GM12874 (cell line): ENCODE results near the gene MAD1L1.

Experiments used
- TF ChIP-seq, protein P1 (sequence below): IDR thresholded peaks from 2 replicates; pipeline ENCODE4 v1.5.1; 2011; ENCODE audit warnings: low read depth, mild to moderate bottlenecking, control low read depth, low read length, moderate library complexity; ENCODE audit not compliant: insufficient read depth

Gene MAD1L1

DNA sequence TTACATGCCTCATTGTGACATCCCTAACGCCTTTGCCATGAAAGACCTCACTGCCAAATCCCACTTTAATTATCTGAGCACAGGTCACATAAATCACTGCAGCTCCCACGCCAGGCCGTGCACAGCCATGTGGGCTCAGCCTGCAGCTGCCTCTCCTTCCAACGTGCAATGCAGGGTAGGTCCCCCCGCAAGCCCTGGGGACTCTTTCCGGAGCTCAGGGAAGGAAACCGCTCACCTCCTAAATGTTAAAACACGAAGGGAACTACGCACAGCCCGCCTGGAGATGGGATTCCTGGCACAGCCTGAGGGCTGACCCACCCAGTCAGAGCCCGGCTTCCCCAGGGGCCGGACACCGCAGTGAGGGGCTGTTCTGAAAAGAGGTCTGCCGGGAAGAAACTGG is 128.0 kb downstream of the MAD1L1 start:
- TF ChIP-seq, protein P1, sequence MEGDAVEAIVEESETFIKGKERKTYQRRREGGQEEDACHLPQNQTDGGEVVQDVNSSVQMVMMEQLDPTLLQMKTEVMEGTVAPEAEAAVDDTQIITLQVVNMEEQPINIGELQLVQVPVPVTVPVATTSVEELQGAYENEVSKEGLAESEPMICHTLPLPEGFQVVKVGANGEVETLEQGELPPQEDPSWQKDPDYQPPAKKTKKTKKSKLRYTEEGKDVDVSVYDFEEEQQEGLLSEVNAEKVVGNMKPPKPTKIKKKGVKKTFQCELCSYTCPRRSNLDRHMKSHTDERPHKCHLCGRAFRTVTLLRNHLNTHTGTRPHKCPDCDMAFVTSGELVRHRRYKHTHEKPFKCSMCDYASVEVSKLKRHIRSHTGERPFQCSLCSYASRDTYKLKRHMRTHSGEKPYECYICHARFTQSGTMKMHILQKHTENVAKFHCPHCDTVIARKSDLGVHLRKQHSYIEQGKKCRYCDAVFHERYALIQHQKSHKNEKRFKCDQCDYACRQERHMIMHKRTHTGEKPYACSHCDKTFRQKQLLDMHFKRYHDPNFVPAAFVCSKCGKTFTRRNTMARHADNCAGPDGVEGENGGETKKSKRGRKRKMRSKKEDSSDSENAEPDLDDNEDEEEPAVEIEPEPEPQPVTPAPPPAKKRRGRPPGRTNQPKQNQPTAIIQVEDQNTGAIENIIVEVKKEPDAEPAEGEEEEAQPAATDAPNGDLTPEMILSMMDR, result no peak

DNA sequence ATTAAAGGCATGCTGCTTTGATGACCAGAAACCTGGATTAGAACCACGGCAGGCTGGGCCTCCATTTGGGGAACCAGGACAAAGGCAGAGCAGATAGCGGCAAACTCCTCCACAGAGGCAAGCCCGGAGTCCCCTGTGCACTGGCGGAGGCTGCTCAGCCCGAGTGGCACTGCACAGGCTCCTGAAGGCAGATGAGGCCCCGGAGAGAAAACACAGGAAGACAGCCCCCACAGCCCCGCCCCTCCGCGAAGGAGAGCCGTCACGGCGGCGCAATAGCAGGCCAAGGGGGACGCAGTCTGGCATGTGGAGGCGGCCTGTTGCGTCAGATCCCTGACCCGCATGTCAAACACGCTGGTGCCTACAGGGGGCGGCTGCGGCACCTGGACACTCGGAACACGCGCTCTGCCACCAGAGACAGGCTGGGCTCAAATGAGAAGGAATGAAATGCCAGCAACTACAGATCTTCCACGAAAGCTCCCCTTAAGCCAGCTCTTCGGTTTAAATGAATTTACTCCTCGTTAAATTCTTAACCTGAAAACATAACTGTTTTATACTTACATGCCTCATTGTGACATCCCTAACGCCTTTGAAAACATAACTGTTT is 128.5 kb downstream of the MAD1L1 start:
- TF ChIP-seq, protein P1, result peak; percentile 63

DNA sequence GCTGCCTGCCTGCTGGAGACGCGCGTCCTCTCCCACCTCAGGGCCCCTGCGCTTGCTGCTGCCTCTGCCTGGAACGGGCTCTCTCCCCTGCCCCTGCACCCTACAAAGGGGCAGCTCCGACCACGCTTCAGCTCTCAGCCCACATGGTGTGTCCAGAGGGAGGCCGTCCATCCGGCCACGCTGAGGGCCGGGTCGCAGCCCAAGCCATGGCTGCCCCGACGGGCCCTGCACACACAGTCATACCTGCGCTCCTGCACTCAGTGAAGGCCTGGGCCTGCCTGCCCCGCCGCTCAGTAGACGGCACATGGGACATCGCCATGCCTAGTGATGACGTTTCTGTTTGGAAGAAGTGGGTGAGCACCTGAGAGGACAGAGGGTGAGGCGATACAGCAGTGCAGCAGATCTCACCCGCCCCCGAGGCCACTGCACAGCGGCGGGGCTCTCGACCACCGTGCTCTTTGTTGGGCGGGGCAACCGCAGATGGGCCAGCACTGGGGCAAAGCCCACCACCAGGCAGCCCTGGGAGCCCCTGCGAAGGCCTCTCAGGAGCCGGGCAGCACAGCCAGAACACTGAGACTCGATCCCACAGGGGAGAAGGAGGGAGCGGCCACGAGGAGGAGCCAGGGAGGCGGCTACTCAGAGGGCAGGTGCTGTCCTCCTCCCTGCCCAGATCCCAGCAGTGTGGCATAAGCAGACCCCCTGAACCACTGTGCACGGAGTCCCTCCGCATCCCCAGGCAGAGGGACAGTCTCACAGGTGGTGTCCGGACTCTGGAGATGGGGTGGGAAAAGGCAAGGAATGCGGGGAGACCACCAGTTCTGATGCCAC is 129.5 kb downstream of the MAD1L1 start:
- TF ChIP-seq, protein P1, result no peak

DNA sequence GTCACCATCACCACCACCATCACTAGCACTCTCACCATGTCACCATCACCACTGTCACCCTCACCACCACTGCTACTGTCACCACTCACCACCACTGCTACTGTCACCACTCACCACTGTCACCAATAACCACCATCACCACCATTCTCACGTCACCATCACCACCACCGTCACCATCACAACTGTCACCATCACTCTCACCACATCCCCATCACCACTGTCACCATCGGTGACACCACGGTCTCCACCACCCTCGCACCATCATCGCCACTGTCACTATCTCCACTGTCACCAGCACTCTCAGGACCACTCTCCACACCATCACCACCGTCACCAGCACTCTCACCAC is 130.4 kb downstream of the MAD1L1 start:
- TF ChIP-seq, protein P1, result no peak

GRCh38 chr7:2101630-2102374 is 130.9 kb downstream of the MAD1L1 start:
- TF ChIP-seq, protein P1, result no peak

GRCh38 chr7:2100278-2101208 is 132.2 kb downstream of the MAD1L1 start:
- TF ChIP-seq, protein P1, result peak; percentile 25; the same call in 1 of the 2 replicates
